ENCODE data around the gene NRDE2. TPM values are rescaled to one million over a fixed set of nuclear protein-coding genes. Genes with fewer than 3 reads are reported as not detected.

NRDE2 gene
- total RNA-seq, 1 experiment from 2014 or later: 16.5 TPM

GRCh38 chr14:90375934-90376333 lies 44.2 kb upstream of the NRDE2 start:
- no peaks in the 10 kb centered on the region for H3K27me3 ChIP-seq (ENCODE audit: control insufficient read depth, insufficient read depth, low read length)
- H3K36me3 ChIP-seq (ENCODE audit: control insufficient read depth, insufficient read depth, low read length): no peaks in the 10 kb centered on the region
- no peak overlapping the region for H3K27ac ChIP-seq (ENCODE audit: low read length)
- no TSS peak for BruUV-seq (replicated peaks)
- in situ Hi-C loops (cut with HindIII; ENCODE audit: low pct_unique_long_range_greater_than_20kb, low sequenced_read_pairs): no loop called here
- DNase-seq (ENCODE audit: low read depth, low spot score) (no peak), ATAC-seq (no peak)
- TF ChIP-seq, protein P1, sequence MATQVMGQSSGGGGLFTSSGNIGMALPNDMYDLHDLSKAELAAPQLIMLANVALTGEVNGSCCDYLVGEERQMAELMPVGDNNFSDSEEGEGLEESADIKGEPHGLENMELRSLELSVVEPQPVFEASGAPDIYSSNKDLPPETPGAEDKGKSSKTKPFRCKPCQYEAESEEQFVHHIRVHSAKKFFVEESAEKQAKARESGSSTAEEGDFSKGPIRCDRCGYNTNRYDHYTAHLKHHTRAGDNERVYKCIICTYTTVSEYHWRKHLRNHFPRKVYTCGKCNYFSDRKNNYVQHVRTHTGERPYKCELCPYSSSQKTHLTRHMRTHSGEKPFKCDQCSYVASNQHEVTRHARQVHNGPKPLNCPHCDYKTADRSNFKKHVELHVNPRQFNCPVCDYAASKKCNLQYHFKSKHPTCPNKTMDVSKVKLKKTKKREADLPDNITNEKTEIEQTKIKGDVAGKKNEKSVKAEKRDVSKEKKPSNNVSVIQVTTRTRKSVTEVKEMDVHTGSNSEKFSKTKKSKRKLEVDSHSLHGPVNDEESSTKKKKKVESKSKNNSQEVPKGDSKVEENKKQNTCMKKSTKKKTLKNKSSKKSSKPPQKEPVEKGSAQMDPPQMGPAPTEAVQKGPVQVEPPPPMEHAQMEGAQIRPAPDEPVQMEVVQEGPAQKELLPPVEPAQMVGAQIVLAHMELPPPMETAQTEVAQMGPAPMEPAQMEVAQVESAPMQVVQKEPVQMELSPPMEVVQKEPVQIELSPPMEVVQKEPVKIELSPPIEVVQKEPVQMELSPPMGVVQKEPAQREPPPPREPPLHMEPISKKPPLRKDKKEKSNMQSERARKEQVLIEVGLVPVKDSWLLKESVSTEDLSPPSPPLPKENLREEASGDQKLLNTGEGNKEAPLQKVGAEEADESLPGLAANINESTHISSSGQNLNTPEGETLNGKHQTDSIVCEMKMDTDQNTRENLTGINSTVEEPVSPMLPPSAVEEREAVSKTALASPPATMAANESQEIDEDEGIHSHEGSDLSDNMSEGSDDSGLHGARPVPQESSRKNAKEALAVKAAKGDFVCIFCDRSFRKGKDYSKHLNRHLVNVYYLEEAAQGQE (IDR thresholded peaks at IDR 0.05; ENCODE audit: insufficient read depth in 1 of 2, low read depth in 2 of 2, low read length in 1 of 2): no peak
- TF ChIP-seq TCF7L2 (IDR thresholded peaks at IDR 0.05; ENCODE audit: low read depth, low read length) (no peak), POLR2AphosphoS5 (IDR thresholded peaks at IDR 0.05; ENCODE audit: low read depth, low read length) (no peak), SIN3A (IDR thresholded peaks at IDR 0.05; ENCODE audit: borderline replicate concordance, insufficient read depth, low read depth, low read length) (no peak)
- TF ChIP-seq, protein P2, sequence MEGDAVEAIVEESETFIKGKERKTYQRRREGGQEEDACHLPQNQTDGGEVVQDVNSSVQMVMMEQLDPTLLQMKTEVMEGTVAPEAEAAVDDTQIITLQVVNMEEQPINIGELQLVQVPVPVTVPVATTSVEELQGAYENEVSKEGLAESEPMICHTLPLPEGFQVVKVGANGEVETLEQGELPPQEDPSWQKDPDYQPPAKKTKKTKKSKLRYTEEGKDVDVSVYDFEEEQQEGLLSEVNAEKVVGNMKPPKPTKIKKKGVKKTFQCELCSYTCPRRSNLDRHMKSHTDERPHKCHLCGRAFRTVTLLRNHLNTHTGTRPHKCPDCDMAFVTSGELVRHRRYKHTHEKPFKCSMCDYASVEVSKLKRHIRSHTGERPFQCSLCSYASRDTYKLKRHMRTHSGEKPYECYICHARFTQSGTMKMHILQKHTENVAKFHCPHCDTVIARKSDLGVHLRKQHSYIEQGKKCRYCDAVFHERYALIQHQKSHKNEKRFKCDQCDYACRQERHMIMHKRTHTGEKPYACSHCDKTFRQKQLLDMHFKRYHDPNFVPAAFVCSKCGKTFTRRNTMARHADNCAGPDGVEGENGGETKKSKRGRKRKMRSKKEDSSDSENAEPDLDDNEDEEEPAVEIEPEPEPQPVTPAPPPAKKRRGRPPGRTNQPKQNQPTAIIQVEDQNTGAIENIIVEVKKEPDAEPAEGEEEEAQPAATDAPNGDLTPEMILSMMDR (IDR thresholded peaks at IDR 0.05): no peak
- H3K9me3 ChIP-seq (ENCODE audit: control insufficient read depth, insufficient read depth, low read depth, low read length): no peaks in the 10 kb centered on the region
- ChIA-PET POLR2A (no interaction called here), CTCF (no interaction called here)
- H3K4me1 ChIP-seq (ENCODE audit: control insufficient read depth, insufficient read depth, low read length): no peaks in the 10 kb centered on the region
- no peak overlapping the region for H3K4me3 ChIP-seq (ENCODE audit: low read depth in 2 of 2, low read length in 2 of 2)
- intact Hi-C loops (cut with micrococcal nuclease; ENCODE audit: unreplicated experiment): no loop called here

DNA sequence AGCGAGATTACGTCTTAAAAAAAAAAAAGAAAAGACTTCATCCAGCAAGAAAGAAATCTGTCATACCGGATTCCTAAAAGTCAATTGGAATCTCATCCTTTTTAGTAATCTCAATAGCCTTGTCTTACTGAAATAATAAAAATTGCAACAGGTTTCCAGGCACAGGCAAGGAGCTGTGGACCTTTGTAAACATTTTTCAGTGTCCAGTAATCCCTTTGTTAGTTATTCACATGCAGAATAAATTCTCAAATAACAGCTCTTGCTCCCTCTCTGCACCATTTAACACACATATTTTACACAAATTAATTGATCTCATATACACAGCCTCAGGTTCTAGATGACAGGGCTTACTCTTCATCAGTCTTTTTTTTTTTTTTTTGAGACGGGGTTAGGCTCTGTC lies 43.1 kb upstream of the NRDE2 start:
- ChIA-PET POLR2A (no interaction called here), CTCF (interaction anchor here (0.7 kb wide), 2 partner anchors 35 to 310 kb away, joined by 4 to 5 read pairs; no protein-coding TSS in a partner anchor)
- in situ Hi-C loops (cut with HindIII; ENCODE audit: low pct_unique_long_range_greater_than_20kb, low sequenced_read_pairs): no loop called here

More for the DNA sequence above, 43.1 kb upstream of the NRDE2 start:
- no peaks in the 10 kb centered on the region for H3K36me3 ChIP-seq (ENCODE audit: control insufficient read depth, insufficient read depth, low read length)
- H3K9me3 ChIP-seq (ENCODE audit: control insufficient read depth, insufficient read depth, low read depth, low read length): no peaks in the 10 kb centered on the region
- no peak for ATAC-seq
- H3K27me3 ChIP-seq (ENCODE audit: control insufficient read depth, insufficient read depth, low read length): no peaks in the 10 kb centered on the region
- TF ChIP-seq TCF7L2 (IDR thresholded peaks at IDR 0.05; ENCODE audit: low read depth, low read length) (no peak), SIN3A (IDR thresholded peaks at IDR 0.05; ENCODE audit: borderline replicate concordance, insufficient read depth, low read depth, low read length) (no peak)
- TF ChIP-seq, protein P2 (IDR thresholded peaks at IDR 0.05): no peak
- intact Hi-C loops (cut with micrococcal nuclease; ENCODE audit: unreplicated experiment): no loop called here
- no peak for DNase-seq (ENCODE audit: low read depth, low spot score)
- no peaks in the 10 kb centered on the region for H3K4me1 ChIP-seq (ENCODE audit: control insufficient read depth, insufficient read depth, low read length)
- no peak overlapping the region for H3K27ac ChIP-seq (ENCODE audit: low read length)
- no TSS peak for BruUV-seq (replicated peaks)
- no peak overlapping the region for H3K4me3 ChIP-seq (ENCODE audit: low read depth in 2 of 2, low read length in 2 of 2)
